Loucy (cell line): ENCODE measurements around the gene MITF.

ENCODE experiments used
- H2AFZ ChIP-seq: fragments of 200-600 bp; sonication (generic); 2 replicates; pipeline ENCODE4 v1.6.0; 2016; ENCODE audit warnings: antibody characterized with exemption, mild to moderate bottlenecking, low read length, moderate library complexity
- H3F3A ChIP-seq: fragments of 200-600 bp; 2 replicates; pipeline ENCODE4 v1.6.0; 2016; ENCODE audit warnings: antibody characterized with exemption, low read depth, mild to moderate bottlenecking
- H3K27me3 ChIP-seq: fragments of 200-600 bp; sonication (generic); 2 replicates; pipeline ENCODE4 v1.6.1; 2014; ENCODE audit warnings: low read length, mild to moderate bottlenecking; ENCODE audit not compliant: insufficient read depth, poor library complexity, severe bottlenecking
- H3K36me3 ChIP-seq: fragments of 200-600 bp; sonication (generic); 2 replicates; pipeline ENCODE4 v1.6.1; 2016; ENCODE audit warnings: low read length; ENCODE audit not compliant: insufficient read depth
- H3K4me1 ChIP-seq: fragments of 200-600 bp; sonication (generic); 2 replicates; pipeline ENCODE4 v1.5.1; 2014; ENCODE audit warnings: low read length, mild to moderate bottlenecking; ENCODE audit not compliant: insufficient read depth, poor library complexity, severe bottlenecking
- H3K4me2 ChIP-seq: fragments of 200-600 bp; sonication (generic); 2 replicates; pipeline ENCODE4 v1.6.0; 2014; ENCODE audit warnings: antibody characterized with exemption, low read length, low read depth, mild to moderate bottlenecking; ENCODE audit not compliant: poor library complexity, severe bottlenecking
- H3K4me3 ChIP-seq: fragments of 200-600 bp; sonication (generic); 2 replicates; pipeline ENCODE4 v1.5.1; 2014; ENCODE audit warnings: low read length, mild to moderate bottlenecking, mixed read lengths; ENCODE audit not compliant: poor library complexity, severe bottlenecking
- H3K79me2 ChIP-seq: fragments of 200-600 bp; sonication (generic); 2 replicates; pipeline ENCODE4 v1.6.1; 2014; ENCODE audit warnings: low read length; ENCODE audit not compliant: insufficient read depth
- H3K9ac ChIP-seq: fragments of 200-600 bp; sonication (generic); 2 replicates; pipeline ENCODE4 v1.6.0; 2014; ENCODE audit warnings: mild to moderate bottlenecking, low read depth, low read length, moderate library complexity; ENCODE audit not compliant: poor library complexity, severe bottlenecking
- H3K9me2 ChIP-seq: fragments of 200-600 bp; sonication (generic); replicated peaks from 2 replicates; pipeline ENCODE4 v1.6.1; 2016; ENCODE audit warnings: low read depth, low read length, mixed read lengths
- H3K9me3 ChIP-seq: fragments of 200-600 bp; sonication (generic); 2 replicates; pipeline ENCODE4 v1.6.1; 2014; ENCODE audit warnings: mild to moderate bottlenecking, antibody characterized with exemption, low read length, low read depth; ENCODE audit not compliant: insufficient read depth
- H4K20me1 ChIP-seq: fragments of 200-600 bp; sonication (generic); 2 replicates; pipeline ENCODE4 v1.6.0; 2014; ENCODE audit warnings: antibody characterized with exemption, low read length, mild to moderate bottlenecking; ENCODE audit not compliant: insufficient read depth, poor library complexity, severe bottlenecking
- EZH2phosphoT487 ChIP-seq: fragments of 200-600 bp; IDR thresholded peaks from 2 replicates; pipeline ENCODE4 v1.6.1; 2018; ENCODE audit warnings: antibody characterized with exemption, mild to moderate bottlenecking, moderate library complexity, borderline replicate concordance
- TF ChIP-seq, protein P1 (sequence below): fragments of 200-600 bp; sonication (generic); conservative IDR thresholded peaks from 2 replicates; pipeline ENCODE4 v1.5.1; 2014; ENCODE audit warnings: mild to moderate bottlenecking, antibody characterized with exemption, low read length

MITF gene

DNA sequence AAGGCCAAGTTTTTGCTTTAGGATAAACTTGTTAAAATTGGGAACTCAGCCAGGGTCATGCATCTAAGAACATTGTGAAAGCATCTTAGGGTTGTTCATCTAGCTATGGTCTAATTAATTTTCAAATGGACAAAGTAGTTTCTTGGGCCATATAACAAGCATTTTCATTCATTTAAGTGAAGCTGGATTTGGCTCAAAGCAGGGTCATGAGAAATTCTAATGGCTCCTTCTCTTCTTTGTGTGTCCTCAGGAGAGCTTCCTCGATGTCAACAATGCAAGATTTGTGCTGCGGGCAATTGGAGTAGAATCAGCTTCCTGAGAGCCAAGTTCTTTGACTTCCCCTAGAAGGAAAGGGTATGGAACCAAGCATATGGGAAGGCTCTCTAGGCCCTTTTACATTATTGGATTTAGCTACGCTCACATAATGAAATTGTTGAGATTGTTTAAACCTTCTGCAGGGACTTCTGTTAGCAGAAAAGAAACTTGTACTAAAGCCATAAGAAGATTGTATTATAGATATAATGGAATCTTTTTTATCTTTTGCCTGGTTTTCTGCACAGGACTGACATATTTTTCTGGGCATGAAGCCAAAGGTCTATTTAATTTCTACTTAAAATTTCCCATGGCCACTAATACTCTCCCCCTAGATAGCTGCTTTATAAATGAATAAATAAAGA lies 258.5 kb downstream of the MITF start:
- Histone ChIP-seq H3K9me2 (no peaks in the 10 kb centered on the region), H3K9ac (no peak overlapping the region), H3F3A (no peaks in the 10 kb centered on the region), H3K4me3 (no peak overlapping the region), H4K20me1 (no peaks in the 10 kb centered on the region), H3K4me1 (no peaks in the 10 kb centered on the region), H3K4me2 (no peak overlapping the region), H3K27me3 (no peaks in the 10 kb centered on the region), H3K79me2 (no peaks in the 10 kb centered on the region), H3K36me3 (no peaks in the 10 kb centered on the region), H3K9me3 (no peaks in the 10 kb centered on the region), H2AFZ (no peak overlapping the region)
- TF ChIP-seq, protein P1, sequence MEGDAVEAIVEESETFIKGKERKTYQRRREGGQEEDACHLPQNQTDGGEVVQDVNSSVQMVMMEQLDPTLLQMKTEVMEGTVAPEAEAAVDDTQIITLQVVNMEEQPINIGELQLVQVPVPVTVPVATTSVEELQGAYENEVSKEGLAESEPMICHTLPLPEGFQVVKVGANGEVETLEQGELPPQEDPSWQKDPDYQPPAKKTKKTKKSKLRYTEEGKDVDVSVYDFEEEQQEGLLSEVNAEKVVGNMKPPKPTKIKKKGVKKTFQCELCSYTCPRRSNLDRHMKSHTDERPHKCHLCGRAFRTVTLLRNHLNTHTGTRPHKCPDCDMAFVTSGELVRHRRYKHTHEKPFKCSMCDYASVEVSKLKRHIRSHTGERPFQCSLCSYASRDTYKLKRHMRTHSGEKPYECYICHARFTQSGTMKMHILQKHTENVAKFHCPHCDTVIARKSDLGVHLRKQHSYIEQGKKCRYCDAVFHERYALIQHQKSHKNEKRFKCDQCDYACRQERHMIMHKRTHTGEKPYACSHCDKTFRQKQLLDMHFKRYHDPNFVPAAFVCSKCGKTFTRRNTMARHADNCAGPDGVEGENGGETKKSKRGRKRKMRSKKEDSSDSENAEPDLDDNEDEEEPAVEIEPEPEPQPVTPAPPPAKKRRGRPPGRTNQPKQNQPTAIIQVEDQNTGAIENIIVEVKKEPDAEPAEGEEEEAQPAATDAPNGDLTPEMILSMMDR = no peak
- TF ChIP-seq EZH2phosphoT487 = no peak

DNA sequence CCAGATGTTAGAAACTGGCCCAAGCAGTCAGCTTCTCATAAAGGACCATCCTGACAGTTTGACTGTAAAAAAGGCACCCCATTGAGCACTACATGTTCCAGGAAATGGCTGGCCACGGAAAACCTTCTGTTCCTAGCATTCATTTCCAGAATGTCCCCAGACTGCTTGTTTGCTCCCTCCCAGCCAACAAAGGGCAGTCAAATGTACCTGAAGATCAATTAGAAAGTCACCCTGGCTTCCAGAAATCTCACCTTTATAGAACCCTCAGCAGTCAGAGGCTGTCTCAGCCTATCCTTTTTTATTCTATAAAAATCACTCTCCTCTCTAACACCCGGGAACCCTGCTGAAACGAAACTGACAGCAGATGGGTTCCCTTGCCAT lies 259.5 kb downstream of the MITF start:
- Histone ChIP-seq H3K9ac (no peak overlapping the region), H3K9me2 (no peaks in the 10 kb centered on the region), H3K9me3 (no peaks in the 10 kb centered on the region), H3K4me2 (no peak overlapping the region), H3F3A (no peaks in the 10 kb centered on the region), H3K27me3 (no peaks in the 10 kb centered on the region), H3K36me3 (no peaks in the 10 kb centered on the region), H2AFZ (no peak overlapping the region), H4K20me1 (no peaks in the 10 kb centered on the region), H3K4me1 (no peaks in the 10 kb centered on the region), H3K4me3 (no peak overlapping the region), H3K79me2 (no peaks in the 10 kb centered on the region)
- no peak for TF ChIP-seq EZH2phosphoT487
- TF ChIP-seq, protein P1 = no peak

DNA sequence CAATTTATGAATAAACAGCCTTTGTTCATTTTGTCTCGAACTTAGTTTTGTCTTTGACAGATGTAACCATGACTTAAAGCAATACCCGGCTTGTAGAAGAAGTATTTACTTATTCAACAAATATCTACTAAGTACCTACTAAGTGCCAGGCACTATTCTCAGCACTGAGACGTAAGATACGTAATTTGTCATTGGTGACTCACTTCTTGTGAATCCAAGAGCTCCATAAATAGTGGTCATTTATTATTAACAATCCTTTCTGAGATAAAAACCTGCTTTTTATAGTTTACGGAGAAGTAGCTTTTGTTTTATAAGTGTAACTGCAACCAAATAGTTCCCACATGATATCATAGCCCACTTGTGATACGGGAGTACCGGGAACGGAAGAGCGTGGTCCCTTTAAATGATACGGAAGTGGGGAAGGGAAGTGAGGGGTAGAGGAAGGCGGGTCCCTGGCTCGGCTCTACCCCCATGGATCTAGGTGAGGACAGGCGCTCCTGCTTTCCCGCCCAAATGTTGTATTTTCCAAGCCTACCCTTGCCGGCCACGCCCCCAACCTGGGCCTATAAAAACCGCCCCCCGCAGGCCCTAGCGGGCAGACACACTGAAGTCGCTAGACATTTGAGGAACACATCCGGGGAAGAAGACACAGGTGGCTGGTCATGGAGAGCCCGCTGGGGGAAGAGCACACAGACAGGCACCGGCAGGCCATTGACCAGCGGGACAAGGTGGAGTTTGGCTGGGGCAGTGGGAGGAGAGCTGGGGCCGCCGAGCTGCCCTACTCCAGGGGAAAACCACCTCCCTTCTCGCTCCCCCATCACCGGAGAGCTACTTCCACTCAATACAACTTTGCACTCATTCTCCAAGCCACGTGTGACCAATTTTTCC lies 260.1 kb downstream of the MITF start, which contains the start of gene SAMMSON:
SAMMSON (plus strand) TSS at position 594 of the 888 bp plus-strand sequence.
- TF ChIP-seq, protein P1 = no peak
- no peak for TF ChIP-seq EZH2phosphoT487
- H3K36me3 ChIP-seq = no peaks in the 10 kb centered on the region
- no peaks in the 10 kb centered on the region for H3K27me3 ChIP-seq
- H4K20me1 ChIP-seq = no peaks in the 10 kb centered on the region
- no peaks in the 10 kb centered on the region for H3K9me3 ChIP-seq
- H3K79me2 ChIP-seq = no peaks in the 10 kb centered on the region
- no peaks in the 10 kb centered on the region for H3F3A ChIP-seq
- no peak within 1 kb of the TSS for H3K4me2 ChIP-seq
- no peaks in the 10 kb centered on the region for H3K4me1 ChIP-seq
- no peaks in the 10 kb centered on the region for H3K9me2 ChIP-seq
- no peak within 1 kb of the TSS for H2AFZ ChIP-seq
- H3K4me3 ChIP-seq = no peak within 1 kb of the TSS
- no peak within 1 kb of the TSS for H3K9ac ChIP-seq
